Spleen (tissue), 7 donors: ENCODE data around the gene PDLIM7.
A peak's percentile ranks its signal among the peaks of the same experiment; 100 is the strongest.

Source experiments
- POLR2A ChIP-seq, 3 donors: fragments of 450-650 bp; IDR thresholded peaks; one replicate each; pipeline ENCODE4 v1.5.1; 2017; ENCODE audit warnings: antibody characterized with exemption in 3 of 3, mild to moderate bottlenecking in 1 of 3
- POLR2AphosphoS5 ChIP-seq, 3 donors: sonication (generic); formaldehyde crosslinking; IDR thresholded peaks; one replicate each; pipeline ENCODE4 v1.5.1; 2017; ENCODE audit warnings: antibody characterized with exemption in 3 of 3
- TF ChIP-seq, protein P1 (sequence below), 11 experiments: fragments of 200-600 bp in 7 of 11; fragments of 450-650 bp in 4 of 11; sonication (generic) in 4 of 11; IDR thresholded peaks in 8 of 11; conservative IDR thresholded peaks in 3 of 11; 1 replicate in 7 of 11; 2 replicates in 4 of 11; pipeline versions ENCODE4 v1.4.0 to v1.8.0; 2016 to 2021; ENCODE audit warnings: antibody characterized with exemption in 11 of 11, inconsistent platforms in 4 of 11, mild to moderate bottlenecking in 1 of 11
- donor health status: DM: no; HTN: no; CAD: no; lungs with moderate emphysema.
- donor health status: DM: no; HTN: no; CAD: no.
- donor health status: DM: no; HTN: no; CAD: no.

- TF ChIP-seq POLR2A (IDR thresholded peaks at IDR 0.05) (no peak), POLR2AphosphoS5 (IDR thresholded peaks at IDR 0.05) (peak in 1 of 3 donors; percentile 26)
- TF ChIP-seq, protein P1, sequence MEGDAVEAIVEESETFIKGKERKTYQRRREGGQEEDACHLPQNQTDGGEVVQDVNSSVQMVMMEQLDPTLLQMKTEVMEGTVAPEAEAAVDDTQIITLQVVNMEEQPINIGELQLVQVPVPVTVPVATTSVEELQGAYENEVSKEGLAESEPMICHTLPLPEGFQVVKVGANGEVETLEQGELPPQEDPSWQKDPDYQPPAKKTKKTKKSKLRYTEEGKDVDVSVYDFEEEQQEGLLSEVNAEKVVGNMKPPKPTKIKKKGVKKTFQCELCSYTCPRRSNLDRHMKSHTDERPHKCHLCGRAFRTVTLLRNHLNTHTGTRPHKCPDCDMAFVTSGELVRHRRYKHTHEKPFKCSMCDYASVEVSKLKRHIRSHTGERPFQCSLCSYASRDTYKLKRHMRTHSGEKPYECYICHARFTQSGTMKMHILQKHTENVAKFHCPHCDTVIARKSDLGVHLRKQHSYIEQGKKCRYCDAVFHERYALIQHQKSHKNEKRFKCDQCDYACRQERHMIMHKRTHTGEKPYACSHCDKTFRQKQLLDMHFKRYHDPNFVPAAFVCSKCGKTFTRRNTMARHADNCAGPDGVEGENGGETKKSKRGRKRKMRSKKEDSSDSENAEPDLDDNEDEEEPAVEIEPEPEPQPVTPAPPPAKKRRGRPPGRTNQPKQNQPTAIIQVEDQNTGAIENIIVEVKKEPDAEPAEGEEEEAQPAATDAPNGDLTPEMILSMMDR (IDR thresholded peaks at IDR 0.05 in 8 of 11, conservative IDR thresholded peaks at IDR 0.05 in 3 of 11): peak in 9 of 11 experiments; percentile 25 to 77 (median 58)
Observed at GRCh38 chr5:177491429-177491945, 5.9 kb downstream of the PDLIM7 start.
